ENCODE data around the gene OMA1. TPM values are rescaled to one million over a fixed set of nuclear protein-coding genes. Genes with fewer than 3 reads are reported as not detected.
"Not testable (repeated sequence)": the region's sequence is repeated elsewhere in the genome, so short reads cannot be mapped to it uniquely, and the experiment has no call there.

Gene OMA1
- polyA plus RNA-seq, 1 donor = 38.4 TPM

DNA sequence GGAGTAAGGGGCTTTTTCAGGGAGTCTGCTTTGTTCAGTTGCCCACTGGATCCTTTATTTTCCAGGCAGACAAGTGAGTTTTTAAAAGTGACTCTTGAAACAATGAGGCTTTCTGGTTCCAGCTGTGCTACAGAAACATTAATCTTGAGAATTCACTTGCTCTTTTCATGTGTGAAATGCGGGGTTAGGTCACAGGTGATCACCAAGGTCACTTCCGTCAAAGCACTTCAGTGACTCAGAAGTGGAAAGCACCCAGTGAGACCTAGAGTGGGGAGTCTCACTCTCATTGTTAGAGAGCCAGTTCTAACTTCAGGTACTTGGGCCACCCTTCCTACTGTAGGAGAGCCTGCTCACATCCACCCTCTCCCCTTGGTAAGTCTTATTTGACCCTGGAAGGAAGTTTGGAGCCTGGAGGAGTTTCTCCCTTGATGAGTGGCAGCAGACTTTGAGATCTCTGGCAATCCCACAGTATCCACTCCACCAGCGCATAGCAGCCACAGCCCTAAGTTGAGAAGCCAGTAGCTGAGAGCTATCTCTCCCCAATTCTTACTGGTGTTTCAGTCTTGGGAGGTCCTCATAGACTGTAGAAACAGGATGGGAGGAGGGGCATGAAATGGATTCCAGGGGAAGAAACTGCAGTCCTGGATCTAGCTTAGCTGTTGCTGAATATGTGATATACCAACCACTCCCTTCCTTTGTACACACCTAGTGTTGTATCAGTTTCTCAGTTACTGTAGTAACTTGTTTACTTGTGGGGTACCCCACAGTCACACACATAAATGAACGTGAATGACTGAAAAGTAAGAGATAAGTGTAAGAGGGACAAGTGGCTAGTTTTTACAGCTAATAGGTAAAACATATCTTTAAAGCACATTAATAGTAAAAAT lies 27.4 kb upstream of the OMA1 start:
- DNase-seq = no peak

DNA sequence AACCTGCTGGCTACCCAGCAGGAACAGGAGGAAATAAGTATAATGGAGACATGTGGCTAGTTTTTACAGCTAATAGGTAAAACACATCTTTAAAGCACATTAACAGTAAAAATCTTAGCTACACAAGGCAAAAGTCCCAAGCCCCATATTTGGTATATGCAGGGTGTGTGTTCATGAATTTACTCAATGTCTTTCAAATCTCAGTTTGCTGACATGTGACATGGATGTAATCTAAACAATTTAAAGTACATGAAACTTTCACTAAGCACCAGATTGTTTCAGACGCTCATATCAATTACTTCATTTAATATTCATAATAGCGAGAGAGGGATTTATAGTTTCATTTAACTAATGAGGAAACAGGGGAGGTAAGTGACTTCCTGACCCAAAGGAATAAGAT lies 26.6 kb upstream of the OMA1 start:
- no peak for DNase-seq

DNA sequence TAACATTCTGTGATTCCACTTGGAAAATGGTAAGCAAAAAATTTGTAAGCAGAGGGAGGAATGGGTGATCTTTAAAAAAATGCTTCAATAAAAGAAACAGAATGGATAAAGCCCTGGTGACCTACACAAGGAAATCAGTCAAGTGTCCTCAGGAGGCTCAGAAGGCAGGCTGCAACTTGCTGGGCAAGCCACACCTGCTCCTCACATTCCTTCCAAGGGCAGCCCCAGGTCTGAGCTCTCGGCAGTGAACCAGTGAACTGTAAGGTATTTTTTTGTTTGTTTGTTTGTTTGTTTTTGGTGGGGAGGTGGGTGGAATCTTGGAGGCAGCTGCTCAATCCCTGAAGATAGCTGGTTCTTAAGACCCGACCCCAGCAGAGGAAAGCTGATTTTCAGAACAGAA lies 26.2 kb upstream of the OMA1 start:
- DNase-seq = no peak

DNA sequence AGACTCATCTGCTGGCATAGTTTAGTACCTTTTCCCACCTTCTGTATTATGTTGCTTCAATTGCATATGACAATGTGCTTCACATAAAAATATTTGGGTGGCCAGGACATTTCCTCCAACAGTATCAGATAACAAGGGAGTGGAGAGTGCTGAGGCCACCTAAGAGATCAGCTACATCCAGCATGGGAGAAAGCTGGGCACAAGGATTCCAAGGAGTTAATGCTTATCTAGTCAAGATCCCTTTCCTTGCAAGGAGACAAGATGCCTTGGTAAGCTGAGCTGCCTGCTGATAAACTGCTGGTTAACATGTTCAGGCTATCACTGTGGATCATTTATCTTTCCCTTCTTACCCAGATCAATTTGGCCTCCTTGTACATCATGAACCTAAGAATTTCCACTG lies 25.1 kb upstream of the OMA1 start:
- DNase-seq = no peak

DNA sequence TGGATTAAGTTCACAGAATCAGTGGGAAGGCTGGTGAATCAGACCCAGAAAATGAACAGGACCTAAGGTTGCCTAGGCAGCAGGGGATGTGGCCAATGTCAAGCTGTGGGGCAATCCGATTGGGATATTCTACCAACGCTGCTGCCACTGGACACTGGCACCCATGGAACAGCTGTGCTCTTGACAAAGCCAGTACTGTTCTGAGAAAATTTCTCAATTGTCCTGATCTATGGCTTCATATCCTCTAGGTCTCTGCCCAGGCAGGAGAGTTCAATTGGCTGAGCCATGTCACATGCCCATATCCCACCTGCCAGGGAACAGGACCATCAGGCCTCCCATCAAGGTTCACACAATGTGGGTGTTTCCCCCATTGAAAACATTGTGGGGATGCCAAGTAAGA lies 24.3 kb upstream of the OMA1 start:
- DNase-seq = no peak

DNA sequence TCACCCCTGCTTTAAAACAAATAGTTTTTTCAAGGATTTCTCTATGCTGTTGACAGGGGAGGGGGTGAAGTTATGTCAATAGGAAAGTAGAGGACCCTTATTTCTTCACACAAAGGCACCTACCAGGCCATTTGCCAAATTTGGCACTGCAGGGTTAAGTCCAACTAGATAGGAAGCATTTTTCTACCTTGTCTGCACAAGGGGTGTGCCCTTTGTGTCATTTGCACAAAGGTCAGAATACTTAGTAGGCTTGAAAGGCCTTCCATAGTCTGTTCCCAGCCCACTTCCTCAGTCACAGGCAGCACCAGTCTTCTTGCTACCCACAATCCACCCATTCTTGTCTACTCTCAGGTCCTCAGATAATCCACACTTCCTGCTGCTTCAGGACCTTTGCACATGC lies 23.6 kb upstream of the OMA1 start:
- no peak for DNase-seq

DNA sequence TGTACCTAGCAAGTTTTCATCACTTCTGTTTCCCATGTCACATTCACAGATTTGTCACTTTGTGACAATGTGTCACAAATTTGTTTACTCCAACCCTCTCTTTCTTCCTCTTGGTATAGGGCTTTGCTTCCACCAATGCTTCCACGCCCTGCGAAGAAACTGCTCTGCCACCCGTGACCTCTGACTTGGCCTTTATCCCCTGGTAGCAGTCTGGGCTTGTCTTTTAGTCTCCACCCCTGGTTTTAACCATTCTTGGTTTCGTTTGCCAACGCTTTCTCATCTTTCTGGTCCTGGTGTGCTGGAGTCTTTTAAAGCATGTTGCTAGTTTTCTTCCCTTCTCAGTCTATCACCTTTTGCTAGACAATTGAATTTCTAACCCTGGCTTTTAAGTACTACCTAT lies 22.4 kb upstream of the OMA1 start:
- DNase-seq = no peak

DNA sequence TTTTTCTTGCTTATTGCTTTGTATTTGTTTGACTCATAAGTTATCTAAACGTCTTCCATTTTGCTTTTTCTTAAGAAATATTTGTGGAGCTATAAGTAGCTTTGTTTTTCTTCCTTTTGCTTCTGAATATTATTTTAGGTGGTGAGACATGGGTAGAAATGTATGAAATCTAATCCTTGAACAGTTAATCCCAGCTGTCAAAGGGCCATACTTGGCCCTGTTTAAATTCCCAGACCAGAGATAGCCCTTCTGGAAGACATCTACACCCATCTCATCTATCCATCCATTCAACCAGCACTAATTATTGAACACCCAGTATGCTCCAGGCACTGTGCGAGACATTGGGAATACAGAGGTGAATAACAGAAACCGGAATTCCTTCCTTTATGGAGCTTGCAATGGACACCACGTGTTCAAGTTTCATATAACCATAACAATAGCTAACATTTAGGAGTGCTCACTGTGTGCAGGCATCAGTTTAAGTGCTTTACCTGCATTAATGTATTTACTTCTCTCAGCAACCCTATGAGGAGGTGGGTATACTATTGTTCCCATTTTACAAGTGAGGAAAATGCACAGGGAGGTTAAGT lies 21.8 kb upstream of the OMA1 start:
- no peak for DNase-seq

DNA sequence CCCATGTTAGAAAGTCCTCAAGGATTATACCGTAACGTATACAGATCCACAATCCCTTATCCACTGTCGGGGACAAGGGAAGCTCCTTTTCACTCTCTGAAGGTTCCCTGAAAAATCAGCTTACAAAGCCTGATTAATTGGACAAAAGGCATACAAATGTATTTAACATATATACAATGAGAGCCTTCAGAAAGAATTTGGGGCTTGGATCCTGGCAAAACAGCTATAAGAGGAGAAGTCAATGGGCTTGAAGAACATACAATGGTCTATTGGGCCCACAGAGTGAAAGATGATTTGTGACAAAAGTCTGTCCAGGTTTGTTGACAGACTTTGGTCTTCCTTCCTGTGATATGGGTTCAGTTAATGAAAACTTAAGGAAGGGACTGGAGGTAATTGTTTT lies 19.8 kb upstream of the OMA1 start:
- no peak for DNase-seq

DNA sequence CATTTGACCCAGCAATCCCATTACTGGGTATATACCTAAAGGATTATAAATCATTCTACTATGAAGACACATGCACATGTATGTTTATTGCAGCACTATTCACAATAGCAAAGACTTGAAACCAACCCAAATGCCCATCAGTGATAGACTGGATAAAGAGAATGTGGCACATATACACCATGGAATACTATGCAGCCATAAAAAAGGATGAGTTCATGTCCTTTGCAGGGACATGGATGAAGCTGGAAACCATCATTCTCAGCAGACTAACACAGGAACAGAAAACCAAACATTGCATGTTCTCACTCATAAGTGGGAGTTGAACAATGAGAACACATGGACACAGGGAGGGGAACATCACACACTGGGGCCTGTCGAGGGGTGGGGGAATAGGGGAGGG lies 17.2 kb upstream of the OMA1 start:
- DNase-seq = not testable (repeated sequence)

DNA sequence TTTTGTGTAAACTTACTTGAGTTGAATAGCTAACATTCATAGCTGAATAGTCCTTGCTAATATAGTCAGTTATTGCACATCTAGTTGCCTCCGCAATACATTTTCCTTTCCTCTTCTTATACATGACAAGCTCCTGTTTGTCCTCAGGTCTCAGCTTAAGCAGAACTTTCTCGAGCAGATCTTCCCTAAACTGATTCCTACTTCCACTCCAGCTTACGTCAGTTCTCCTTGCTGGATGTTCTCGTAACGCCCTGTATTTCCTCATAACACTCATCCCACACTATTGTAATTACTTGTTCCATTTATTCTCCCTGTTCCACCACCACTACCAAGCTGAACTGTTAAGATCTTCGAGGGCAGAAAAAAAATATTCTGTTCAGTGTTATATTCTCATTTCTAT lies 15.1 kb upstream of the OMA1 start:
- DNase-seq = no peak

DNA sequence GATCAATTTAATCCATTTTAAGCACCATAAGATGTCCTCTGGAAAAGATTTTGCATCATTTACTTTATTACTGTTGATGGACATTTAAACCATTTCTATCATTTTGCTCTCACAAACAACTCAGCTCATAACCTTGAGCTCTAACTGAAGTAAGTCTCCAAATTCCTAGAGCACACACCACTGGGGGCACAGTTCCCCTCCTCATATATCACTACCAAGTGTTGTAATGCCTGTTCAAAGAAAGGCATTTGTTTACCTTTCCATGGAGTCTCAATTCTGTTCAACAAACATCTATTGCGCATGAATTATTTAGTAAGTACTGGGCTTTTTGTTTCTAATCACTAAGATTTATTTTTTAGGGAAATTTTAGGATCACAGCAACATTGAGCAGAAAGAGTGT lies 8.9 kb upstream of the OMA1 start:
- DNase-seq = no peak

DNA sequence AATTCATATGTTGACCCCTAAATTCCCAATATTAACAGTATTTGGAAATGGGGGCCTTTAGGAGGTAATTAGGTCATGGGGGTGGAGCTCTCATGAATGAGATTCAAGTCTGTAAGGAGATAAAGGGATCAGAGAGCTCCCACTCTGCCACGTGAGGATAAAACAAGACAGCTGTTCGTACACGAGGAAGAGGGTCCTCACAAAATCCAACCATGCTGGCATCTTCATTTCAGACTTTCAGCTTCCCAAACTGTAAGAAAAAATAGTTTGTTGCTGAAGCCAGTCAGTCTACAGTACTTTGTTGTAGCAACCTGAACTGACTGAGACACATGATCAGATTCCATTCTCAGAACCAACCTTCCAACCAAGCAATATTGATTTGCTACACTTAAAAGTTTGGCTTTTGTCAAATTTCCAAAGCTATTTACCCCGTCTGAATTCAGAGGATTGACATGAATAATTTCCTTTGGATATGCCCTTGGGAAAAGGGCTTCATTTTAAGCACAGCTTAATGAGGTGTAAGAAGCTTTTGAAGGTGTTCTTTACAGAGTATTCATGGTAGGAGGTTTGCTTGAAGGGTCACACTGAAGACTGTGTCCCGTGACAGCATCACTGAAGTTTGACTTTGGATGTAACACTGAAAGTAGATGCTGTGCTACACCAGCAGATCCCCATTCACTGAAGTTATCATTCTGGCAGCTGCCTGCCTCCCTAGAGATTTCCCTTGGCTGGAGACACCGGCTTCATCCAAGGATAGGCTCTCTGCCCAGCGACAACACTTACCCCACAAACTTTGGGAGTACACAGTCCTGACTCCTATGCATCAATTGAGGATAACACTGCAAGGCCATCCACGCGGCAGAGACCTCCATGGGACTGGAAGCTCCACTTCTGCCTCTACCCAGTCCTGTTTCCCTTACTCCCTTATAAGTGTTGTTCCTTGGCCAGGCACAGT lies 4.9 kb upstream of the OMA1 start:
- DNase-seq = no peak

DNA sequence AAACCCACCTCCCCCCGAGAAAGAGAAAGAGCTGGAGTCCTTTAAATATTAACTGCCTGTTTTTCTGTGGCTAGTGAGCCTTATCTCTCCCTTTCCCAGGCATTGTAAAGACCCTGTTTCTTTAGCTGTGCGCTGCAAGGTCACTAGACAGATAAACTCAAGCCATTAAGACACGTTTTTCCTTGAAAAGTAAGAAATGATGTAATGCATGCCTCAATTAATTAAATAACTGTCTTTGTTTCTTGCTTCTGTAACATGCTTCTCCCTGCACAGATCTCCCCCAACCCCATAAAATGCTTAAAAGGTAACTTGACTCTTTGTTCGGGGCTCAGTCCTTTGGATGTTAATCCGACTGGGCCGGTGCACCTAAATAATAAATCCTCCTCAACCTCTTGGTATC lies 2.8 kb upstream of the OMA1 start:
- DNase-seq = not testable (repeated sequence)

DNA sequence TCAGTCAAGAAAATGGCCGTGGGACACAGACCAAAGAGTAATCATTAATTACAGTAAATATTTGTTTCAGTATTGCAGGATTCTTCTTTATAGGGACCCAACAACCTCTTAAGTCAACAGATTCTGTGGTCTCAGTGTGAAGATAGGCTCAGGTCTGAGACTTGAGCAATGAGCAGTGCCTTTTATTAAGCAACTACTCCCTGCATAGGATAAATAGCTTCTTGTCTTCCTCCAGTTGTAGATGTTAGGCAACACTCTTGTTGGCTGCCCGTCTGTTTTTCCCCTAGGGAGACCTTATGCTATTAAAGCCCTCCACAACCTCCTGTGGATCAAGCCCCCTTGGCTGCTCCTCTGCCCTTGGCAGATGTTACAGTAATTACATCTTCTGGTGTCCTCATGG lies 1.8 kb upstream of the OMA1 start:
- DNase-seq = no peak

DNA sequence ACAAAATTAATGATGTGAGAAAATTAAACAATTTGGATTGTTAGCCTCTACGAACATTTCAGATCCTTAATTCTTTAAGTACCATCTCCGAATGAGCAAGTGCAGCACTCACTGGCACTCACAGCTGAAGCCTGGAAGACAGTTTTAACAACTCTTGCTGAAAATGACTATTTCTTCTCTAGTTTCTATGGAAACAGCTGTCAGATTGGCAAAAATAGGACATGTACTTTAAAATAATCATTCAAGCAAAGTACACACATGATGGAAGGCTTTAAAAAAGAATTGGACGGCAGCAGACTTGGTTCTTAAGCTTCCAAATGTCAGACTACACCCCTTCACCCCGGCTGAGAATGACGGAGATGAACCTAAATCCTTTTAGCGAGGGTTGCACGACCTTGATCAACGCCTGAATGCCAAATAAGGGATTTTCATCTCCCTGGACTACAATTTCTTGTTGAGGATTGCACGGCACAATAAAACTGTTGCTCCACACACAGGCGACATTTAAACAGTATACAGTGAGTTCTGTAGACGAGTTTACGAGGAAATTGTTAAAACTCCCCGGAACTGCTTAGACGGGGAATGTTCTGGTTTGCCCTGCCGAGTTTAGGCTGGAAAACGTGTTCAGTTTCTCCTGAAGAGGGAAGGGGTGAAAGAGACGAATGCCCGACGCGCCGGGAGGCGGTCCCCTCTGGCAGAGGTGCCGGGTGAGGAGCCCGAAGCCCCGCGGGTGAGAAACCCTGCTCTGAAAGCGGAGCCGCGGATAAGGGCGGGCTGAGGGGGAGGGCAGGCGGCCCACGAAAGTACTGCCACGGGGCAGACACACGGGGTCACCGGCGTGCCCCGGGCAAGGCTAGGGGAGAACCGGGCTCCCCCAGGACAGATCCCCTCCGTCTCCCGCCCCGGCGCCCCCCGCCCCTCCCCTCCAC lies 671 bp downstream of the OMA1 start:
- peak; percentile 66 for DNase-seq

DNA sequence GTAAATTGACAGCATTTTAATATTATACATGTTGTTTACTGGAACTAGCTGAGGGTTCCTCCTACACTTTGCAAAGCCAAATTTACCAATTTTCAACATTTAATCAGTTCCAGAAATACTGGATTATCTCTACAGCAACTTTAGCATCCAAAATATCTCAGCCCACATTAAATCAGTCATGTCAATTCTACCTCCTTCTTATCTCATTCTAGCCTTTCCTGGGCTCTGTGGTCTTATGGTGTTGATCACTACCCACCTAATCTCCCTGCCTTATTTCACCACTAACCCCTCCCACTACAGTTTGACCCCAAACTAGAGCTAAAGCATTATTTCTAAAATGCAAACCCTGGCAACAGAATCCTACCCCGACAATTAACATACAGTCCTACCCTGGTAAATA lies 3.3 kb downstream of the OMA1 start:
- DNase-seq = no peak

DNA sequence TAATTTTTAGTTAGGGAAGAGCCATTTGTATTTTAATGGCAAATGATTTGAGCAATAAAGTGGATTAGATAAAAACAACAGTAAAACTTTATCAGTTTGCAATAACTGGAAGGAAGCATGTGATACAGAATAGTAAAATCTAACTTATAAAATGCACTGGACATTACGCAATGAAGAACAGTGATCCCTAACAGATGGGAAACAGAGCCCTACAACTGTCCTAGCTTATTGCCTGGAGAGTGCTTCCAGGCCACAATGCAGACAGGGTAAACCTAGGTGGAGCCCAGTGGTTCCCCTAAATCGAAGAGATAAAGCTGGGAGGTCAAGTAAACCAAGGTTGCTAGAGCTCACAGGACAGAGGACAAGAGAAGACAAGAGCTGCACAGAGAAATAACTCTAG lies 7.0 kb downstream of the OMA1 start:
- no peak for DNase-seq

DNA sequence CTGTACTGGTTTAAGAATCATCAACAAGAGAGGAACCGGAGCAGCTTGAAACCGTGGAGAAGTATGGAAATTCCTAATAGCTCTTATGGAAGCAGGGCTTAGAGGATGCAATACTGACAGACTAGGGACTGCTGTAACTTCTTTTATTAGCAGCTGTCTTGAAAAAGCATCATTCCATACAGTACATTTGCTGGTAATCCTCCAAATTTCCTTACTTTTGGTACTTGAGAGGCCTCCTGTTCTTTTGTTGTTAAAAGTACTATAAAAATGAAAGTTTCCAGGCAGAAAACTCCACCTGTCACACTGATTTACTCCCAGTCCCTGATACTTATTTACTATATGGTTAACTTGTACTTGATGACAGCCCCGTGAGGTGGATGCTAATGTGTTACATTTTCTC lies 7.7 kb downstream of the OMA1 start:
- no peak for DNase-seq

DNA sequence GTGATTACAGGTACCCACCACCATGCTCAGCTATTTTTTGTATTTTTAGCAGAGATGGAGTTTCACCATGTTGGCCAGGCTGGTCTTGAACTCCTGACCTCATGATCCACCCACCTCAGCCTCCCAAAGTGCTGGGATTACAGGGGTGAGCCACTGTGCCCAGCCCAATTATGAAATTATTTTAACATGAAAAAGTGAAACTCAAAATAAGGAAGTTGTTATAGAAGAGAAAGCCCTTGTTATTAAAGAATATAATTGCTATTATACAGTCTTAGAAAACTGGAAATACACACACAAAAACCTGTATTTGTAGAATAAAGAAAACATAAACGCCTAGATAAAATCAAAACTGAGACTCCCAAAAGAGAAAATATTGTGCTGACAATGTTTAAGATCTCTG lies 14.7 kb downstream of the OMA1 start:
- not testable (repeated sequence) for DNase-seq

DNA sequence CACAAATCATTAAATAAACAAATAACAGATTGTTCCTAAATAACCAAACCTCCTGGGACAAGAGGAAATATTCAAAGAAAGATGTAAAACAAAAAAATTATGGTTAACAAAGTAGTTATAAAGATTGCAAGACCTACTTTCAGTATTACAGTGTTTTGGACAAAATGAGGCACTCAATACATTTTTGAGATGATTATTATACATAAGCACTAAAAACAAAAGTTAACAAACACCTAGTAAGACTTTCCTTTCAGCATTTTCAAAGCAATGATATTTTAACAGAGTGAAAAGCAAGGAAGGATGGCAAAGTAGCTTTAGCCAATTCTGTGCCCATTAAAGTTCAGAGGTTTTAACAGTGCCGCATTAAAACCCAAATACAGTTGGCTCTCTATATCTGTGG lies 17.2 kb downstream of the OMA1 start:
- DNase-seq = no peak

DNA sequence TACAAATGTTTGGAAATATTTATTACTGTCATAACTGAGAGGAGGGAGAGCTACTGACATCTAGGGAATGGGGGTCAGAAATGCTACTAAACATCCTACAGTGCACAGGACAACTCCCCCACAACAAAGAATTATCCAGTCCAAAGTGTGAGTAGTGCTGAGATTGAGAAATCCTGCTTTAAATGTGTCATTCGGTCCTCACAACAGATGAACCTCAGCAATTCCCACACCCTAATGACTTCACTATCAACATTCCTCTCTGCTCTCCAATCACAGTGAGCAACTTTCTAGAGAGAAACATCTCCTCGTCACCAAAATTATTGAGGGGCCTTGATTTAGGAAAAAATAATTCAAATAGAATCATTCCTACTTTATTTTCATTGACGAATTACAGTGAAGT lies 18.0 kb downstream of the OMA1 start:
- DNase-seq = no peak

All from left kidney (tissue), 2 donors.